Upper lobe of left lung (tissue), 4 donors: Measurements from ENCODE around the gene TRAPPC6A.

Source experiments
- EP300 ChIP-seq, 4 donors: sonication (generic); formaldehyde crosslinking; IDR thresholded peaks; one replicate each; pipeline ENCODE4 v1.5.1; 2017; ENCODE audit warnings: antibody characterized with exemption in 4 of 4, control low read depth in 2 of 4
- POLR2A ChIP-seq, 4 donors: fragments of 450-650 bp; IDR thresholded peaks; one replicate each; pipeline ENCODE4 v1.5.1; 2016 to 2017; ENCODE audit warnings: antibody characterized with exemption in 4 of 4, mild to moderate bottlenecking in 2 of 4
- TF ChIP-seq, protein P1 (sequence below), 6 experiments: fragments of 450-650 bp in 4 of 6; fragments of 200-600 bp in 2 of 6; sonication (generic) in 2 of 6; IDR thresholded peaks; one replicate each; pipeline ENCODE4 v1.5.1; 2016 to 2019; ENCODE audit warnings: antibody characterized with exemption in 6 of 6

DNA sequence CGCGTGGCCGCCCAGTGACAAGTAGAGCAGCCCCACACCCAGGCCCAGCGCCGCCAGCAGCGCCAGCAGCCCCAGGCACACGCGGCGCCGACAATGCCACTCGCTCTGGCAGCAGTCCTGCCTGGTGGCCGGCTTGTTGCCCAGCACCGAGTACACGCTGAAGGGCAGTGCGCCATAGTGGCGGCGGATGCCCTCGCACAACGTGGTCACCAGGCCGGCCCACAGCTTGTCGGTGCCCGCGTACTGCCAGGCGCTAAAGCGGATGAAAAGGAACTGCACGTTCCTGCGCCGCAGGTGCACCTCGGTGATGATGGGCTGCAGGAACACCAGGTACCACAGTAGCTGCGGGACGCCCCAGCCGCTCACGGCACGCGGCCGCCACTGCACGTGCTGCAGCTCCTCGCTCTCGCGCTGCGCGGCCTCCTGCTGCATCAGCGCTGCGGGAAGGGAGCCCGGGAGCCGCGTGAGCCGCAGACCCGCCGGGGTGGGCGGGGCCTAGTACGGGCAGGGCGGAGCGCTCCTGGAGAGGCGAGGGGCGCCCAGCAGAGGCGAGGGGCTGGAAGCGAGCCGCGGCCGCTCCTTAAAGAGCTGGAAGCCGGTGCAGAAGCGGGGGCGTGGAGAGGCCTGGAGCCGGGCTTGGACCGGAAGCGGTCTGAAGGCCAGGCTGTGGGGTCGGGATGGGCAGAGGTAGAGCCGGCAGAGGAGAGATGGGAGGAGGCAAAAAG is 24.5 kb downstream of the TRAPPC6A start:
- TF ChIP-seq POLR2A (IDR thresholded peaks at IDR 0.05): no peak
- TF ChIP-seq, protein P1, sequence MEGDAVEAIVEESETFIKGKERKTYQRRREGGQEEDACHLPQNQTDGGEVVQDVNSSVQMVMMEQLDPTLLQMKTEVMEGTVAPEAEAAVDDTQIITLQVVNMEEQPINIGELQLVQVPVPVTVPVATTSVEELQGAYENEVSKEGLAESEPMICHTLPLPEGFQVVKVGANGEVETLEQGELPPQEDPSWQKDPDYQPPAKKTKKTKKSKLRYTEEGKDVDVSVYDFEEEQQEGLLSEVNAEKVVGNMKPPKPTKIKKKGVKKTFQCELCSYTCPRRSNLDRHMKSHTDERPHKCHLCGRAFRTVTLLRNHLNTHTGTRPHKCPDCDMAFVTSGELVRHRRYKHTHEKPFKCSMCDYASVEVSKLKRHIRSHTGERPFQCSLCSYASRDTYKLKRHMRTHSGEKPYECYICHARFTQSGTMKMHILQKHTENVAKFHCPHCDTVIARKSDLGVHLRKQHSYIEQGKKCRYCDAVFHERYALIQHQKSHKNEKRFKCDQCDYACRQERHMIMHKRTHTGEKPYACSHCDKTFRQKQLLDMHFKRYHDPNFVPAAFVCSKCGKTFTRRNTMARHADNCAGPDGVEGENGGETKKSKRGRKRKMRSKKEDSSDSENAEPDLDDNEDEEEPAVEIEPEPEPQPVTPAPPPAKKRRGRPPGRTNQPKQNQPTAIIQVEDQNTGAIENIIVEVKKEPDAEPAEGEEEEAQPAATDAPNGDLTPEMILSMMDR (IDR thresholded peaks at IDR 0.05): no peak
- TF ChIP-seq EP300 (IDR thresholded peaks at IDR 0.05): no peak
